Coronary artery (tissue), 2 donors: ENCODE measurements around the gene LTBP1.
A peak's percentile ranks its signal among the peaks of the same experiment; 100 is the strongest.

Experiments used
- DNase-seq: peaks from one replicate; pipeline ENCODE4 v3.0.0-alpha.2; 2017; ENCODE audit warnings: low spot score
- H3K27ac ChIP-seq, 2 donors: fragments of 200-600 bp; sonication (generic); one replicate each; pipeline ENCODE4 v1.5.1; 2016 to 2019
- H3K4me3 ChIP-seq: fragments of 200-600 bp; sonication (generic); 2 replicates; pipeline ENCODE4 v1.5.1; 2016; ENCODE audit warnings: mild to moderate bottlenecking, moderate library complexity
- TF ChIP-seq, protein P1 (sequence below): fragments of 200-600 bp; sonication (generic); IDR thresholded peaks from one replicate; pipeline ENCODE4 v1.5.1; 2019; ENCODE audit warnings: antibody characterized with exemption

The LTBP1 gene

DNA sequence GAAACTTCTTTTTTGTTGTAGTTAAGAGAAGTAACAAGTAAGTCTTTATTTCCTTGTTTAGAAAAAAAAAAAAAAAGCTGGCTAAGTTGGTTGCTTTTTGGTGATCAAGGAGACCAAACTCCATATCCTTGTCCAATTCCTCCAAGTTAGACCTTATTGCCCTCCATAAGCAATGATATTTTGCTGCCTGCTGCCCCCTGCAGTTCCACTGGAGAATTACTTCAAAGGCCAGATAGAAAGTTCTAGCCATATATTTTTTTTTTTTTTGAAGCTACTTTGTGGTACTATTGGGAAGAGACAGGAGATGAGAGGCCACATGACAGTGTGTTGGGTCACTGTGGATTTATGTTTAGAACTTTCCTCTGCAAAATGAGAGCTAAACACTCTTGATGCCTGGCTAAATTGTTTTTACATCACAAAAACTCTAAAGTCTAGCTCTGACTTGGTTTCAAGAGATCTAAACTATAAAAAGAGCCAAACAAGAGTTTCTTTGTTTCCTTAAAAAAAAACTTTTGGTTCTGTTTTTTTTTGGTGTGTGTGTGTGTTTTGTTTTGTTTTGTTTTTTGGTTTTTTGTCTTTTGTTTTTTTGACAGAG lies 449.0 kb downstream of the LTBP1 start:
- Histone ChIP-seq H3K4me3 (no peak overlapping the region), H3K27ac (peak overlapping the region; percentile 39 to 84)
- TF ChIP-seq, protein P1, sequence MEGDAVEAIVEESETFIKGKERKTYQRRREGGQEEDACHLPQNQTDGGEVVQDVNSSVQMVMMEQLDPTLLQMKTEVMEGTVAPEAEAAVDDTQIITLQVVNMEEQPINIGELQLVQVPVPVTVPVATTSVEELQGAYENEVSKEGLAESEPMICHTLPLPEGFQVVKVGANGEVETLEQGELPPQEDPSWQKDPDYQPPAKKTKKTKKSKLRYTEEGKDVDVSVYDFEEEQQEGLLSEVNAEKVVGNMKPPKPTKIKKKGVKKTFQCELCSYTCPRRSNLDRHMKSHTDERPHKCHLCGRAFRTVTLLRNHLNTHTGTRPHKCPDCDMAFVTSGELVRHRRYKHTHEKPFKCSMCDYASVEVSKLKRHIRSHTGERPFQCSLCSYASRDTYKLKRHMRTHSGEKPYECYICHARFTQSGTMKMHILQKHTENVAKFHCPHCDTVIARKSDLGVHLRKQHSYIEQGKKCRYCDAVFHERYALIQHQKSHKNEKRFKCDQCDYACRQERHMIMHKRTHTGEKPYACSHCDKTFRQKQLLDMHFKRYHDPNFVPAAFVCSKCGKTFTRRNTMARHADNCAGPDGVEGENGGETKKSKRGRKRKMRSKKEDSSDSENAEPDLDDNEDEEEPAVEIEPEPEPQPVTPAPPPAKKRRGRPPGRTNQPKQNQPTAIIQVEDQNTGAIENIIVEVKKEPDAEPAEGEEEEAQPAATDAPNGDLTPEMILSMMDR = peak; percentile 28
- no peak for DNase-seq

- TF ChIP-seq, protein P1 = no peak
- no peak overlapping the region for H3K4me3 ChIP-seq
- H3K27ac ChIP-seq = no peak overlapping the region
- DNase-seq = no peak
These were observed 457.6 kb downstream of the LTBP1 start for GRCh38 chr2:33404321-33404720.

GRCh38 chr2:33406622-33407021 lies 459.9 kb downstream of the LTBP1 start:
- DNase-seq = no peak
- TF ChIP-seq, protein P1 = no peak
- no peak overlapping the region for H3K4me3 ChIP-seq
- no peak overlapping the region for H3K27ac ChIP-seq

DNA sequence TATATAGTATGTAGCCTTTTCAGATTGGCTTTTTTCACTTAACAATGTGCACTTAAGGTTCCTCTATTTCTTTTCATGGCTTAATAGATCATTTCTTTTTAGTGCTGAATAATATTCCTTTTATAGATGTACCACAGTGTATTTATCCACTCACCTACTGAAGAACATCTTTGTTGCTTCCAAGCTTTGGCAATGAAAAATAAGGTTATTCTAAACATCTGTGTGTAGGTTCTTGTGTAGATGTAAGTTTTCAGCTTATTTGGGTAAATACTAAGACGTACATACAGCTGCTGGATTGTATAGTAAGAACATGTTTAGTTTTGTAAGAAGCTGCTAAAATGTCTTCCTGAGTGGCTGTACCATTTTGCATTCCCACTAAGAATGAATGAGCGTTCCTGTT lies 461.4 kb downstream of the LTBP1 start:
- no peak overlapping the region for H3K27ac ChIP-seq
- H3K4me3 ChIP-seq = no peak overlapping the region
- DNase-seq = no peak
- TF ChIP-seq, protein P1 = no peak

- Histone ChIP-seq H3K27ac (no peak overlapping the region), H3K4me3 (no peak overlapping the region)
- DNase-seq = no peak
- TF ChIP-seq, protein P1 = no peak
These were observed 462.7 kb downstream of the LTBP1 start for GRCh38 chr2:33409417-33409955.

- TF ChIP-seq, protein P1 = no peak
- Histone ChIP-seq H3K4me3 (no peak overlapping the region), H3K27ac (peak overlapping the region; percentile 2 to 76)
- DNase-seq = no peak
These were observed 465.0 kb downstream of the LTBP1 start for GRCh38 chr2:33411765-33412164.

- Histone ChIP-seq H3K27ac (peak overlapping the region in 1 of 2 donors; percentile 76), H3K4me3 (no peak overlapping the region)
- no peak for DNase-seq
- TF ChIP-seq, protein P1 = no peak
These were observed 466.2 kb downstream of the LTBP1 start for GRCh38 chr2:33412920-33413319.
